Fibroblast of mammary gland (primary cell): Measurements from ENCODE around the gene LILRA5.

Experiments used
- DNase-seq: peaks from one replicate; pipeline ENCODE4 v3.0.0-alpha.2; 2010; ENCODE audit warnings: low read depth
- H3K4me3 ChIP-seq: 2 replicates; pipeline ENCODE4 v1.5.1; 2011; ENCODE audit warnings: low read depth, mild to moderate bottlenecking, low read length, moderate library complexity; ENCODE audit not compliant: control insufficient read depth
- TF ChIP-seq, protein P1 (sequence below): conservative IDR thresholded peaks from 2 replicates; pipeline ENCODE4 v1.5.1; 2011; ENCODE audit warnings: low read depth, low read length, inconsistent platforms; ENCODE audit not compliant: control insufficient read depth, insufficient read depth

Gene LILRA5

DNA sequence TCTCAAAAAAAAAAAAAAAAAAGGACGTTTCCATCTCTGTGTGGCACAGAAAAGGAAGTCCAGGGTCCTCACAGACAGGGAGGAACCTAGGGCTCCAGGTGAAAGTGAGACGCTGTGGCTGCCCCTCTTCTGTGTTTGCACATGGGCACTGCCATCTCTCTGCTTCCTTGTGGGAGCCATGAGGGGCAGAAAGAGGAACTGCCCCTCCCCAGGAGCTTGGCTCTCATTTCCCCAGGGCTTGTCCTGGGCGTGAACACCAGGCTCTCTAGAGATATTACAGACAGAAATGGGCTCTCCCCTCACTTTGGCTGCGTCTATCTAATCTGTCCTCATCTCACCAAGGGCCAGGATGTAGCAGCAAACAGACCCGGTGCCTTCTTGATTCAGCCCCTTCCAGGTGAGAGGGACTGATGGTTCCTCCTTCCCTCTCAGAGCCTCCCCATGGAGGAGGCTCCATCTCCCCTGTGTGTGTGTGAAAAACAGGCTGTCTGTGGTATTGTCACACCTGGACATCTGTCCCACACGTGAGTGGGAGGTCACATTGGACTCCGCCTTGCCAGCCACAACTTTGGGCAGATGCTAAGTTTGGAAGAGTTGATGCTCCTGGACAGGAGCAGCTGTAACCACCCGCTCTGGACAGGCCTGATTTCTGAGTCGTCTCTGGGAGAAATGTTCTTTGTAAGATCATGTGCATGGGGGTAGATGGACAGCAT lies 26.8 kb upstream of the LILRA5 start:
- no peak for DNase-seq
- no peak overlapping the region for H3K4me3 ChIP-seq
- TF ChIP-seq, protein P1, sequence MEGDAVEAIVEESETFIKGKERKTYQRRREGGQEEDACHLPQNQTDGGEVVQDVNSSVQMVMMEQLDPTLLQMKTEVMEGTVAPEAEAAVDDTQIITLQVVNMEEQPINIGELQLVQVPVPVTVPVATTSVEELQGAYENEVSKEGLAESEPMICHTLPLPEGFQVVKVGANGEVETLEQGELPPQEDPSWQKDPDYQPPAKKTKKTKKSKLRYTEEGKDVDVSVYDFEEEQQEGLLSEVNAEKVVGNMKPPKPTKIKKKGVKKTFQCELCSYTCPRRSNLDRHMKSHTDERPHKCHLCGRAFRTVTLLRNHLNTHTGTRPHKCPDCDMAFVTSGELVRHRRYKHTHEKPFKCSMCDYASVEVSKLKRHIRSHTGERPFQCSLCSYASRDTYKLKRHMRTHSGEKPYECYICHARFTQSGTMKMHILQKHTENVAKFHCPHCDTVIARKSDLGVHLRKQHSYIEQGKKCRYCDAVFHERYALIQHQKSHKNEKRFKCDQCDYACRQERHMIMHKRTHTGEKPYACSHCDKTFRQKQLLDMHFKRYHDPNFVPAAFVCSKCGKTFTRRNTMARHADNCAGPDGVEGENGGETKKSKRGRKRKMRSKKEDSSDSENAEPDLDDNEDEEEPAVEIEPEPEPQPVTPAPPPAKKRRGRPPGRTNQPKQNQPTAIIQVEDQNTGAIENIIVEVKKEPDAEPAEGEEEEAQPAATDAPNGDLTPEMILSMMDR = no peak

DNA sequence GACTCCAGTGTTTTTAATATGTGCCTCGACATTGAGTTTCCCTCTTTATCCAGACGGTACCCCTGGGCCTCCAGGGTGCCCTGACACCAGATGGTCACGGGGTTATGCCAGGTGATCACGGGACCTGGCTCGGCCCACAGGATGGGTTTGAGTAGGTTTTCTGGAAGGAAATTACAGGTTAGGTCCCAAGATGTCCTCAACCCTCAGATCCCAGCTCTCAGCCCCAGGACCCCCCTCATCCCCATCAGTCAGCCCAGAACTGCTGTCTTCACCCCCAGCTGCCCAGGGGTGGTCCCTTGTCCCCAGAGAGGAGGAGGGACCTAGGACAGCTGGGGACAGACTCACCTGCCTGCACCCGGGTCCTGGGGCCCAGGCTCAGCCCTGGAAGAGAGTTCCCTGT lies 25.6 kb upstream of the LILRA5 start:
- TF ChIP-seq, protein P1 = no peak
- DNase-seq = no peak
- H3K4me3 ChIP-seq = no peak overlapping the region

DNA sequence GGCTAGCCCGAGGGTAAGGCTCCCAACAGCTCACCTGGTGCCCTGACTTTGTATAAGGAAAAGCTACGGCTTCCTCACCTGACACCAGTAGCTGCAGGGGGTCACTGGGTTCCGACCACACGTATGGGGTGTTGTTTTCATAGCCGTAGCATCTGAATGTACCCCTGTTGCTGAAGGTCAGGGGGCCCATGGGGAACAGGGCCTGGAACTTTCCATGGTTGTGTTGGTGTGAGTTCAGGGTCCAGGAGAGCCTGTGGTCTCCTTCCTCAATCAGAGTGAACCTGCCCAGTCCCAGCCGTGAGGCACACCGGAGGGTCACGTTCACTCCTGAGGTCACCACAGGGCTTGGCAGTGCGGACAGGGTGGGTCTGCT lies 24.9 kb upstream of the LILRA5 start:
- no peak for DNase-seq
- TF ChIP-seq, protein P1 = no peak
- no peak overlapping the region for H3K4me3 ChIP-seq

DNA sequence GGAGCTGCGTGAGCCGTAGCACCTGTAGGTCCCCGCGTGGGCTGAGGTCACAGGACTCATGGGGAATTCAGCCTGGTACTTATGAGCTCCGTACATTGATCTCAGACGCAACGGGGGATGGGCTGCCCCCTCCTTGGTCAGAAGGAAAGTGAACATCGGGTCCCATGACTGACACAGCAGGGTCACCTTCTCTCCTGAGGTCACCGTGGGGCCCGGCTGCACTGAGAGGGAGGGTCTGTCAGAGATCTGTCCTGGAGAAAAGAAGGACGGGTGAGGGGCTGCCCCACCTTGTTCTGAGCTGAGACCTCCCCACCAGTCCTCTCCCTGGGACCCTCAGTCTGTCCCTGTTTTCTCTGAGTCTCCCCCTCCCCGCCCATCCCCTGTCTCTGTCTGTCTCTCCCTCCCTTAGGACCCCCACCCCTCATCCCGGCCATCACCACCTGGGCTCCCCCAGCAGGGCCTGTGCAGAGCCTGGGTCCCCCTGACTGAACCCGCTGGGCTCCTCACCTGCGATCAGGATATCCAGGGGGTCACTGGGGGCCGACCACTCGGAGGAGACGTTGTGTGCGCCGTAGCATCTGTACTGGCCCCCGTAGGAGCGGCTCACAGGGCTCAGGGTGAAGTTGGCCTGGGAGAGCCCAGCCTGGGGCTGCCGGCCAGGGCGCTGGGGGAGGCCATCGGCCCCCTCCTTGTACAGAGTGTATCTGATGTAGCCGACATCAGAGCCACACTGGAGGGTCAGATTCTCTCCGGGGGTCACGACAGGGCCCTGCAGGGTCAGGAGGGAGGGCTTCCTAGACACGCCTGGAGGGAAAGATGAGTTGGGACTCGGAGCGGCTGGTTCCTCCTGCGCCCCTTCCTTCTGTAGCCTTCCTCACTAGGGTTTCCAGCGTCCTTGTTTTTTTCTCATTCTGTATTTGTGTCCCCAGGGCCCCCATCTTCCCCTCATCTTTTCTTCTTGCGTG lies 24.2 kb upstream of the LILRA5 start:
- no peak for DNase-seq
- no peak overlapping the region for H3K4me3 ChIP-seq
- TF ChIP-seq, protein P1 = no peak

DNA sequence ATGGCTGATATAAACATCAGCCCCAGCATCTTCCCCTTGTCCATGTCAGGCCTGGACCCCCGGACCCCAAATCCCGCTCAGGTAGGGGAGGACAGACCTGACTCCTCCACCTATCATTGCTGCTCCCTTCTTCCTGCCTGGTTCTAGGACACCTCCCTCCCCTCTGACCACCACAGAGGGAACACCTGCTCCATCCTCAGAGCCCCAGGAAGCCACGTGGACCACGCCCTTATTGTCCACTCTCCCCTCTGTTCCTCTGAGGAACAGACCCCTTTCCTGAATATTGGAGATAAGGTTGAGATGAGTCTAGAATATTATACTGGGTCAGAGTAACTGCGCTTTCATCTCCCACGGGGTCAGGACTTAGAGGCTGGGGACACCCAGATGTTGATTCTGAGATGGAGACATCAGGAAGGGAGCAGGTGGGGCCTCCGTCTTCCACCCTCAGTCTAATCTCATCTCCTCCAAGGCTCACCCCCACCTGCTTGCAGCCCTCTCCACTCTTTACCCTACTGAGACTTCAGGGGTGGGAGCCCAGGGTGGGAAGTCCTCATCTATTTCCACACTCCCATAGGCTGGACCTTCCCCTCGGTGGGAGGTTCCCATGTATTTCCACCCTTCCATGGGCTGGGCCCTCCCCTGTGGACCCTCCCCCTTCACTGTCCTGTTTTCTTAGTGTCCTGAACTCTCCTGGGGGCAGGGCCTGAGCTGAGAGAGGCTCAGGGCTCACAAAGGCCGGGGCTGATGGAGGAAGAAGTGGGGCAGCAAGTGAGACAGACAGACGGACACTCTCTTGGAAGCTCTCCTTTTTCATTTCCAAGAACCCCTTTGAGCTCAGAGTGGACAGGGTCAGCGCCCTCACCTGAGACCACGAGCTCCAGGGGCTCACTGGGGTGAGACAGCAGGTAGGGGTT lies 23.3 kb upstream of the LILRA5 start:
- DNase-seq = no peak
- TF ChIP-seq, protein P1 = no peak
- no peak overlapping the region for H3K4me3 ChIP-seq

DNA sequence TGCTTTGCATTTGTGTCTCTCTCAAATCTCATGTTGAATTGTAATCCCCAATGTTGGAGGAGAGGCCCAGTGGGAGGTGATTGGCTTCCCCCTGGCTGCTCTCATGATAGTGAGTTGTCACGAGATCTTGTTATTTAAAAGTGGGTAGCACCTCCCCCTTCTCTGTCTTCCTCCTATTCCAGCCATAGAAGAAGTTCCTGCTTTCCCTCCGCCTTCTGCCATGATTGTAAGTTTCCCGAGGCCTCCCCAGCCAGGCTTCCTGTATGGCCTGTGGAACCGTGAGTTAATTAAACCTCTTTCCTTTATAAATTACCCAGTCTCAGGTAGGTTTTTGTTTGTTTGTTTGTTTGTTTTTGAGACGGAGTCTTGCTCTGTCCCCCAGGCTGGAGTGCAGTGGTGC lies 22.2 kb upstream of the LILRA5 start:
- DNase-seq = no peak
- TF ChIP-seq, protein P1 = no peak

More for the DNA sequence above, 22.2 kb upstream of the LILRA5 start:
- no peak overlapping the region for H3K4me3 ChIP-seq
